ENCODE measurements around the gene TNS4.
A peak's percentile ranks its signal among the peaks of the same experiment; 100 is the strongest.
"Not testable (repeated sequence)": the region's sequence is repeated elsewhere in the genome, so short reads cannot be mapped to it uniquely, and the experiment has no call there.

The TNS4 gene, protein sequence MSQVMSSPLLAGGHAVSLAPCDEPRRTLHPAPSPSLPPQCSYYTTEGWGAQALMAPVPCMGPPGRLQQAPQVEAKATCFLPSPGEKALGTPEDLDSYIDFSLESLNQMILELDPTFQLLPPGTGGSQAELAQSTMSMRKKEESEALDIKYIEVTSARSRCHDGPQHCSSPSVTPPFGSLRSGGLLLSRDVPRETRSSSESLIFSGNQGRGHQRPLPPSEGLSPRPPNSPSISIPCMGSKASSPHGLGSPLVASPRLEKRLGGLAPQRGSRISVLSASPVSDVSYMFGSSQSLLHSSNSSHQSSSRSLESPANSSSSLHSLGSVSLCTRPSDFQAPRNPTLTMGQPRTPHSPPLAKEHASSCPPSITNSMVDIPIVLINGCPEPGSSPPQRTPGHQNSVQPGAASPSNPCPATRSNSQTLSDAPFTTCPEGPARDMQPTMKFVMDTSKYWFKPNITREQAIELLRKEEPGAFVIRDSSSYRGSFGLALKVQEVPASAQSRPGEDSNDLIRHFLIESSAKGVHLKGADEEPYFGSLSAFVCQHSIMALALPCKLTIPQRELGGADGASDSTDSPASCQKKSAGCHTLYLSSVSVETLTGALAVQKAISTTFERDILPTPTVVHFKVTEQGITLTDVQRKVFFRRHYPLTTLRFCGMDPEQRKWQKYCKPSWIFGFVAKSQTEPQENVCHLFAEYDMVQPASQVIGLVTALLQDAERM

GRCh38 chr17:40501499-40501911 is at the start of gene TNS4:
Gene TNS4, minus strand, starts transcription at chr17:40501623. Its CDS starts 5,198 bp downstream, at chr17:40496425.
- no peak for DNase-seq (ENCODE audit: low read depth)

DNA sequence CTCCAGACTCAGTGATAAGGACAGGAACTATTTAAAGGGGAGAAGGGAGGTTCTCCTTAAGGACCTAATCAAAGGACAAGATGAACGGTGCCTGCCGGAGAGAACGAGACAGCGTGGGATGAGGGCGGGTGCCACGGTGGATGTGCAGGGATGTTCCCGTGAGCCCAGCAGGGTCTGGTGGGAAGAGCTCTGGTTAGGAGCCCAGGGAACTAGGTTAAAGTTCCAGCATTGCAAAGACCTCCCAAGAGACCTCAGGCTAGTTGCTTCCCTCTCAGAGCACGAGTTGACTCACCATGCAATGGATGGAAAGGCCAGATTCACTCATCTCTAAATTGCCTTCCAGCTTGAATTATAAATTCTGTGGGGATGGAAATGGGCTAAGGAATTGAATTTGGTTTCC is 49.2 kb upstream of the TNS4 start:
- DNase-seq (ENCODE audit: low read depth): peak; percentile 73

DNA sequence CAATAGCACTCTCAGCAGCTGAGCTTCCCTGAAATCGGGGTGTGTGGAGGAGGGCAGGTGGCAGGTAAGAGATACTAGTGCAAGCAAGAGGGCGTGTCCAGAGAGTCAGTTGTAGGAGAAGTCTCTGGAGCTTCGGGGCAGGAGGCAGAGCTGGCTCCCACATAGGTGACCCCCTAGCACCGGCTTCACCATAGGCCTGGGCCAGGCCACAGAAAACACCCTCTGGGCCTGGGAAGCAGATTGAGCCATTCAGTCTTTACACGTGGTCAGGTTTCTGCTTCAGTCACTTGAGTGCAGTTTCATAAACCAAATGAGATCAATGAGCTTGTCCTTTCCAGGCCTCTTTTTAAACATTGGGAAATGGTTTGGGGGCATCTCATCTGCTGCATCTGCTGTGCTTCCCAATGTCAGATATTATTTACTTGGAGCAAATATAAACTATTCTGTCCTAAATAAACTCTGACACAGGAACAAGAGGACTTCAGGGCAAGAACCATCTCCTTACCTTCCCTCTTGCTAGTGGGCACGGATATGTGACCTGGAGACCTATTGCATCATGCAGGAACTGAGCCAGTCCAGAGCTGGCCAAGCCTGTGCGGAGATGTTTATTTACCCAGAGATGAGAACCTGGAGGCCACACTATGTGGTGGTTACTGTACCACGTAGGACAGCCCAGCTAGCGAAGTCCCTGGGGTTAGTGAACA is 47.7 kb upstream of the TNS4 start:
- DNase-seq (ENCODE audit: low read depth): peak; percentile 87

DNA sequence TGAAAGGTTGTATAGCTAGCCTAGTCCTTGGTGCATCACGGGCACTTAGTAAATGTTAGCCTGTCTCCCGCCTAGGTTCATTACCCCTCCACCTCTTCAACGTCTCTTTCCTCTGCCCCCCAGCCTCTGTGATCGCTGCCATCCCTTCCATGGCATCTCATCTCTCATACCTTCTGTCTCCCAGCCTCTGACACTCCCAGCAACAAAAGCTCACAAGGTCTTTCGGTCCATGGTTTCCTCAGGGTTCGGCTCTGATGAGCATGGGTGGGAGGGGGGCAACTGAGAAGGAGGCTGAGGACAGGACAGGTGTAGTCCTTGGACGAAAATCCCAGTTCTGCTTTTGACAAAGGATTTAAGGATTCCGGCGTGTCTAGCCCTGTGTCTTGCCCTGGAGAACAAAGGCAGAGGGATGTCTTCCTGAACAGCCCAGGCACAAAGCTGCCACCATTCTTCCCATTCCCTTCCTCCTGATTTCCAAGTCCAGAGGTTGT is 47.1 kb upstream of the TNS4 start:
- DNase-seq (ENCODE audit: low read depth): no peak

DNA sequence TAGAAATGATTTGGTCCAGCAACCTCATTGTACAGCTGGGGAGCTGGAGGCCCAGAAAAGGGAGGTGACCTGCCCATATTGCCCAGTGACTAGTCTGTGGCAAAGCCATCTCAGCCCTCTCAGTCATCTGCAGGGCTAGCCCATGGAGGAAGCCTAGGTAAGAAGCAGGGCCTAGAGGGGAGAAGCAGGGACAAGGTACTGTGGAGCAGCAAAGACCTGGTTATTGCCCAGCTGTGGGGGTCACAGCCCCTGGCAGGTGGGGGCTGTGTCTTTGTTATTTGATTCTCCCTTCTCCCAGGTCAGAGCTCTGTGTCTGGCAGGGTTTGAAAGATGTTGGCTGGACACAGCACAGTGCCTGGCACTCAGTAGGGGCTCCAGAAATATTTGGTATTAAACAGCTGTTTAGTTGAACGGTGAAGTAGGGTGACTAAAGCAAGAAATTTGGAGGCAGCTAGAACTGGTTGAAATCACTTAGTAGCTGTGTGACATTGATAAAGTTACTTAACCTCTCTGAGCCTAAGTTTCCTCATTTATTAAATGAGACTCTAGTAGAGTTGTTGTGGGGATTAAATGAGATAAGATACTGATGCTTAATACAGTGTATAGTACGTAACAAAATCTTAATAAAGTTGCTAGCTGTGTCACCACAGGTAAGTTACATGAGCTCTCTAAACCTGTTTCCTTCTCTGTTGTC is 46.5 kb upstream of the TNS4 start:
- DNase-seq (ENCODE audit: low read depth): no peak

GRCh38 chr17:40547079-40547784 is 45.8 kb upstream of the TNS4 start:
- DNase-seq (ENCODE audit: low read depth): no peak

DNA sequence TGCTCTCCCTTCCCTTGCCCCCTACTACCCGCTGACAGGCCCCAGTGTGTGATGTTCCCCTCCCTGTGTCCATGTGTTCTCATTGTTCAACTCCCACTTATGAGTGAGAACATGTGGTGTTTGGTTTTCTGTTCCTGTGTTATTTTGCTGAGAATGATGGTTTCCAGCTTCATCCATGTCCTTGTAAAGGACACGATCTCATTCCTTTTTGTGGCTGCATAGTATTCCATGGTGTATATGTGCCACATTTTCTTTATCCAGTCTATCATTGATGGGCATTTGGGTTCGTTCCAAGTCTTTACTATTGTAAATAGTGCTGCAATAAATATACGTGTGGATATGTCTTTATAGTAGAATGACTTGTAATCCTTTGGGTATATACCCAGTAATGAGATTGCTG is 45.1 kb upstream of the TNS4 start:
- DNase-seq (ENCODE audit: low read depth): not testable (repeated sequence)

- DNase-seq (ENCODE audit: low read depth): no peak
Observed at GRCh38 chr17:40545660-40546059, 44.2 kb upstream of the TNS4 start.

GRCh38 chr17:40542558-40543411 is 41.4 kb upstream of the TNS4 start:
- DNase-seq (ENCODE audit: low read depth): peak; percentile 76

DNA sequence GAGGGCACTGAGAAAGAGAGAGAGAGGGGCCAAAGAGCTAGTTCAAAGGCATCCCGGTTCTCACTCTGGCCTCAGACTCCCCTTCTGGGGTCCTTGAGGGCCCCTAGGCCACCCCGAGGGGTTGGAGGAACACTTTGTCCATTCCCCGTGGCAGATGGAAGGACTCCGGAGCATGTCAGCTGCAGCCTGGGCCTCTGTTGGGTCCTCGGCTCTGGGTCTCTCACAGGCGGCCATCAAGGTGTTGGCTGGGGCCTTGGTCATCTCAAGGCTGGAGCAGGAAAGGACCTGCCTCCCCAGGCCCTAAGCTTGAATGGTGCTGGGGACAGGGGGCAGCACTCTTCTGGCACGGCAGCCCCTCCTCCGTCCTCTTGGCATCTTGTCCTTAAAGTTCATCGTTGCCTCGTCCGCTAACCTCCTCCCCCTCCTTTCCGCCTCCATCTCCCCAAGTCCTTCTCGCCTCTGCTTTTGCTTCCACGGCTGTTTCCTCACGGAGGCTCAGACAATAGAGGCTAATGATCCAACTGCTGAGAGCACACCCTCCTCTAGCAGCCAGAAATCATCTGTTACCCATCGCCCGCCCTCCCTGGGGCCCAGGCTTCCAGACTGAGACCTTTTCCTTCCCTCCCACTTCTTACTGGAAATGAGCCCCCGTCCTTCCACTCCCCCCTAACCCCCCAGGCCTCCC is 40.6 kb upstream of the TNS4 start:
- DNase-seq (ENCODE audit: low read depth): no peak

GRCh38 chr17:40541060-40541872 is 39.8 kb upstream of the TNS4 start:
- DNase-seq (ENCODE audit: low read depth): no peak

- no peak for DNase-seq (ENCODE audit: low read depth)
Observed at GRCh38 chr17:40540448-40540847, 39.0 kb upstream of the TNS4 start.

- no peak for DNase-seq (ENCODE audit: low read depth)
Observed at GRCh38 chr17:40539711-40540411, 38.4 kb upstream of the TNS4 start.

DNA sequence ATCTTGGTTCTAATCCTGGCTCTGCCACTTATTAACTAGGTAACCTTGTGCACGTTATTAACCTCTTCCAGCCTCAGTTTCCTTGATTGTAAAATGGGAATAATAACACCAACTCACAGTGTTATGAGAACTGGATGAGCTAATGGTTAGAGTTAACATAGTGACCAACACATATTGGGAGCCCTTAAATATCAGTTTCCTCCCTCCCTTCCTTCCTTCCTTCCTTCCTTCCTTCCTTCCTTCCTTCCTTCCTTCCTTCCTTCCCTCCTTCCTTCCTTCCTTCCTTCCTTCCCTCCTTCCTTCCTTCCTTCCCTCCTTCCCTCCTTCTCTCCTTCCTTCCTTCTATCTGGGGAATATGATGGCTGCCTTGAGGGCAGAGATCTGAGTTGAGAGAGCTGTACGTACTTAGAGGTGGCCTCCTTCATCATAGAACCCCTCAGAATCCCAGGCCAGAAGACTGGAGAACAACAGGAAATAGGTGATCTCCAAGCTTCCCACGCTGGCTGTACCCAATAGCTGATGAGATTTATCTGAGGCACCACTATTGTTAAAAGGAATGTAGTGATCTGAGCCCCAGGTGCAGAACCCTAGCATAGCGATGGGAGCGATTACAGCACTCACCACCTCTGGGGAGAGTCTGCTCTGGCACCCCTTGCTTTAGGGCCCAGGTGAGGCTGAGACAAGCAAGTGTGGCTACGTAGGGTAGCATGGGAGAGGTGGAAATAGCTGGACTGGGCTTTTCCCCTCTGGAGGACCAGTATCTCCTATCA is 37.7 kb upstream of the TNS4 start:
- no peak for DNase-seq (ENCODE audit: low read depth)

- DNase-seq (ENCODE audit: low read depth): peak; percentile 75
Observed at GRCh38 chr17:40538019-40538935, 36.9 kb upstream of the TNS4 start.

Data from ELR (cell line).